NT2/D1 (cell line): ENCODE results near the gene DNAJB13.
A peak's percentile ranks its signal among the peaks of the same experiment; 100 is the strongest.
"Not testable (repeated sequence)": the region's sequence is repeated elsewhere in the genome, so short reads cannot be mapped to it uniquely, and the experiment has no call there.

Experiments
- DNase-seq: peaks from one replicate; pipeline ENCODE4 v3.0.0-alpha.2; 2011; ENCODE audit warnings: low read depth, low spot score
- H3K27me3 ChIP-seq: 2 replicates; pipeline ENCODE4 v1.6.0; 2011; ENCODE audit warnings: mild to moderate bottlenecking; ENCODE audit not compliant: insufficient read length, insufficient read depth
- H3K36me3 ChIP-seq: 2 replicates; pipeline ENCODE4 v1.6.1; 2011; ENCODE audit warnings: mild to moderate bottlenecking, low read length, mixed read lengths; ENCODE audit not compliant: insufficient read depth, insufficient read length
- H3K4me1 ChIP-seq: 2 replicates; pipeline ENCODE4 v1.5.1; 2011; ENCODE audit not compliant: insufficient read depth, insufficient read length
- H3K4me3 ChIP-seq: 2 replicates; pipeline ENCODE4 v1.5.1; 2011; ENCODE audit warnings: low read depth; ENCODE audit not compliant: insufficient read length
- H3K9ac ChIP-seq: 2 replicates; pipeline ENCODE4 v1.6.0; 2011; ENCODE audit warnings: low read depth; ENCODE audit not compliant: insufficient read length
- H3K9me3 ChIP-seq: 2 replicates; pipeline ENCODE4 v1.5.1; 2011; ENCODE audit warnings: mild to moderate bottlenecking, low read length; ENCODE audit not compliant: insufficient read depth
- SUZ12 ChIP-seq: IDR thresholded peaks from 2 replicates; pipeline ENCODE4 v1.6.1; 2011; ENCODE audit not compliant: insufficient read length, insufficient read depth; ENCODE audit errors: extremely low read depth
- YY1 ChIP-seq: IDR thresholded peaks from 2 replicates; pipeline ENCODE4 v1.6.1; 2011; ENCODE audit not compliant: insufficient read length, insufficient read depth
- ZNF274 ChIP-seq: IDR thresholded peaks from 2 replicates; pipeline ENCODE4 v1.6.1; 2011; ENCODE audit warnings: mild to moderate bottlenecking, low read depth, low read length

The DNAJB13 gene

GRCh38 chr11:73921180-73921579, 29.6 kb upstream of the DNAJB13 start:
- H3K27me3 ChIP-seq: no peaks in the 10 kb centered on the region
- H3K4me1 ChIP-seq: no peaks in the 10 kb centered on the region
- TF ChIP-seq ZNF274 (no peak), SUZ12 (no peak), YY1 (no peak)
- peaks cover 23% of the 10 kb centered on the region for H3K36me3 ChIP-seq
- no peak overlapping the region for H3K4me3 ChIP-seq
- no peak overlapping the region for H3K9ac ChIP-seq
- DNase-seq: no peak
- H3K9me3 ChIP-seq: no peaks in the 10 kb centered on the region

GRCh38 chr11:73929388-73929787, 21.4 kb upstream of the DNAJB13 start:
- no peak for DNase-seq
- H3K4me3 ChIP-seq: no peak overlapping the region
- no peaks in the 10 kb centered on the region for H3K9me3 ChIP-seq
- peaks cover 27% of the 10 kb centered on the region for H3K36me3 ChIP-seq
- no peaks in the 10 kb centered on the region for H3K27me3 ChIP-seq
- TF ChIP-seq SUZ12: no peak
- no peak for TF ChIP-seq YY1
- no peak for TF ChIP-seq ZNF274
- no peak overlapping the region for H3K9ac ChIP-seq
- no peaks in the 10 kb centered on the region for H3K4me1 ChIP-seq

GRCh38 chr11:73931039-73931645, 19.7 kb upstream of the DNAJB13 start:
- peak; percentile 83 for DNase-seq
- peaks cover 32% of the 10 kb centered on the region for H3K36me3 ChIP-seq
- H3K27me3 ChIP-seq: no peaks in the 10 kb centered on the region
- TF ChIP-seq ZNF274: no peak
- no peak for TF ChIP-seq YY1
- no peak for TF ChIP-seq SUZ12
- H3K9ac ChIP-seq: no peak overlapping the region
- no peaks in the 10 kb centered on the region for H3K4me1 ChIP-seq
- no peaks in the 10 kb centered on the region for H3K9me3 ChIP-seq
- no peak overlapping the region for H3K4me3 ChIP-seq

GRCh38 chr11:73931951-73932350, 18.9 kb upstream of the DNAJB13 start:
- no peaks in the 10 kb centered on the region for H3K4me1 ChIP-seq
- peaks cover 27% of the 10 kb centered on the region for H3K36me3 ChIP-seq
- no peaks in the 10 kb centered on the region for H3K27me3 ChIP-seq
- H3K9me3 ChIP-seq: no peaks in the 10 kb centered on the region
- no peak for DNase-seq
- H3K4me3 ChIP-seq: no peak overlapping the region
- TF ChIP-seq ZNF274 (no peak), YY1 (no peak), SUZ12 (no peak)
- no peak overlapping the region for H3K9ac ChIP-seq

- Histone ChIP-seq H3K9me3 (no peaks in the 10 kb centered on the region; the same call in 1 of the 2 replicates), H3K9ac (no peak overlapping the region), H3K4me1 (no peaks in the 10 kb centered on the region), H3K27me3 (no peaks in the 10 kb centered on the region), H3K36me3 (peaks cover 20% of the 10 kb centered on the region), H3K4me3 (no peak overlapping the region)
- TF ChIP-seq YY1 (no peak), SUZ12 (no peak), ZNF274 (no peak)
- DNase-seq: no peak
These were observed 18.0 kb upstream of the DNAJB13 start for GRCh38 chr11:73932781-73933180.

- H3K4me3 ChIP-seq: not testable (repeated sequence)
These were observed 14.8 kb upstream of the DNAJB13 start for GRCh38 chr11:73936047-73936446.

GRCh38 chr11:73939096-73939495, 11.7 kb upstream of the DNAJB13 start:
- H3K9me3 ChIP-seq: peaks cover 8% of the 10 kb centered on the region; the same call in 1 of the 2 replicates
- no peak for DNase-seq

More at GRCh38 chr11:73936047-73936446, 14.8 kb upstream of the DNAJB13 start:
- not testable (repeated sequence) for H3K9ac ChIP-seq, H3K4me1 ChIP-seq, DNase-seq, H3K9me3 ChIP-seq, H3K27me3 ChIP-seq
- peaks cover 15% of the 10 kb centered on the region for H3K36me3 ChIP-seq

More at GRCh38 chr11:73939096-73939495, 11.7 kb upstream of the DNAJB13 start:
- Histone ChIP-seq H3K9ac (no peak overlapping the region), H3K36me3 (peaks cover 8% of the 10 kb centered on the region), H3K4me3 (no peak overlapping the region), H3K4me1 (no peaks in the 10 kb centered on the region), H3K27me3 (no peaks in the 10 kb centered on the region)
- TF ChIP-seq SUZ12: no peak
